Neural crest cell (in vitro differentiated cells): ENCODE measurements around the gene CYP4A22. TPM values are rescaled to one million over a fixed set of nuclear protein-coding genes. Genes with fewer than 3 reads are reported as not detected.
"Not testable (repeated sequence)": the region's sequence is repeated elsewhere in the genome, so short reads cannot be mapped to it uniquely, and the experiment has no call there.

Experiments
- DNase-seq: peaks from one replicate; pipeline ENCODE4 v3.0.0; 2021; ENCODE audit warnings: low read depth, mixed read lengths, low spot score
- H3K27ac Mint-ChIP-seq: one replicate; pipeline ENCODE4 v1.8.0; 2021; ENCODE audit warnings: mild to moderate bottlenecking, mixed read lengths; ENCODE audit not compliant: unreplicated experiment
- H3K27me3 Mint-ChIP-seq: 2 replicates; pipeline ENCODE4 v1.8.0; 2021; ENCODE audit warnings: low read depth, mild to moderate bottlenecking, mixed read lengths
- H3K36me3 Mint-ChIP-seq: 2 replicates; pipeline ENCODE4 v1.8.0; 2021; ENCODE audit warnings: low read depth, mild to moderate bottlenecking, mixed read lengths
- H3K4me1 Mint-ChIP-seq: 2 replicates; pipeline ENCODE4 v1.8.0; 2021; ENCODE audit warnings: mixed read lengths
- H3K4me3 Mint-ChIP-seq: one replicate; pipeline ENCODE4 v1.8.0; 2021; ENCODE audit warnings: mild to moderate bottlenecking, mixed read lengths
- H3K9me3 Mint-ChIP-seq: 2 replicates; pipeline ENCODE4 v1.8.0; 2021; ENCODE audit warnings: mixed read lengths
- CTCF ChIP-seq: fragments of 200-600 bp; sonication (generic); conservative IDR thresholded peaks from 2 replicates; pipeline ENCODE4 v1.5.0; 2021; ENCODE audit warnings: antibody characterized with exemption, mild to moderate bottlenecking
- total RNA-seq: library from RNA; stranded (reverse); gene quantifications from 2 replicates; pipeline ENCODE4 v1.2.1, GENCODE V29; 2021

Gene CYP4A22
- total RNA-seq, 1 donor from 2014 or later, result not detected

- DNase-seq, result peak; percentile 78
- Mint-ChIP-seq H3K36me3 (no peaks in the 10 kb centered on the region), H3K4me3 (no peak overlapping the region), H3K9me3 (no peaks in the 10 kb centered on the region), H3K27ac (peak overlapping the region; percentile 82), H3K4me1 (peaks cover 6% of the 10 kb centered on the region), H3K27me3 (peaks cover 10% of the 10 kb centered on the region)
- peak; percentile 94 for TF ChIP-seq CTCF
Observed at GRCh38 chr1:47192458-47193384, 55.5 kb downstream of the CYP4A22 start.

GRCh38 chr1:47193496-47193895 is 56.3 kb downstream of the CYP4A22 start:
- not testable (repeated sequence) for H3K9me3 Mint-ChIP-seq, H3K4me3 Mint-ChIP-seq, H3K27ac Mint-ChIP-seq, H3K36me3 Mint-ChIP-seq, H3K4me1 Mint-ChIP-seq, DNase-seq
- H3K27me3 Mint-ChIP-seq, result peaks cover 18% of the 10 kb centered on the region

GRCh38 chr1:47194311-47194710 is 57.1 kb downstream of the CYP4A22 start:
- Mint-ChIP-seq H3K27ac (no peak overlapping the region), H3K36me3 (no peaks in the 10 kb centered on the region), H3K9me3 (no peaks in the 10 kb centered on the region), H3K4me1 (peaks cover 6% of the 10 kb centered on the region), H3K27me3 (peaks cover 26% of the 10 kb centered on the region), H3K4me3 (no peak overlapping the region)
- TF ChIP-seq CTCF, result no peak
- DNase-seq, result no peak

- not testable (repeated sequence) for H3K4me3 Mint-ChIP-seq, DNase-seq, H3K9me3 Mint-ChIP-seq, H3K4me1 Mint-ChIP-seq, H3K36me3 Mint-ChIP-seq, H3K27ac Mint-ChIP-seq
- H3K27me3 Mint-ChIP-seq, result peaks cover 37% of the 10 kb centered on the region
Observed at GRCh38 chr1:47195981-47196380, 58.7 kb downstream of the CYP4A22 start.

- Mint-ChIP-seq H3K27ac (no peak overlapping the region), H3K27me3 (peaks cover 42% of the 10 kb centered on the region), H3K36me3 (no peaks in the 10 kb centered on the region), H3K9me3 (no peaks in the 10 kb centered on the region), H3K4me1 (peaks cover 6% of the 10 kb centered on the region), H3K4me3 (no peak overlapping the region)
- TF ChIP-seq CTCF, result no peak
- no peak for DNase-seq
Observed at GRCh38 chr1:47196622-47197021, 59.4 kb downstream of the CYP4A22 start.

GRCh38 chr1:47198214-47198613 is 61.0 kb downstream of the CYP4A22 start:
- H3K27ac Mint-ChIP-seq, result no peak overlapping the region
- no peak for DNase-seq
- no peak for TF ChIP-seq CTCF
- H3K9me3 Mint-ChIP-seq, result no peaks in the 10 kb centered on the region
- no peak overlapping the region for H3K4me3 Mint-ChIP-seq
- H3K27me3 Mint-ChIP-seq, result peaks cover 43% of the 10 kb centered on the region
- no peaks in the 10 kb centered on the region for H3K36me3 Mint-ChIP-seq
- H3K4me1 Mint-ChIP-seq, result no peaks in the 10 kb centered on the region

Other genes with a start within 250 kb of the CYP4A22 start
- gene CYP4A11, start 196.0 kb upstream of the CYP4A22 start, total RNA-seq, result not detected in 2 replicates
- gene CYP4X1, start 113.8 kb upstream of the CYP4A22 start, total RNA-seq, result 0.36 and 0.42 TPM in 2 replicates
- not detected in 2 replicates for gene CYP4Z1, start 70.2 kb upstream of the CYP4A22 start, total RNA-seq
- not detected in 2 replicates for gene PDZK1IP1, start 52.6 kb downstream of the CYP4A22 start, total RNA-seq
- 0.11 and 0.21 TPM in 2 replicates for gene TAL1, start 94.8 kb downstream of the CYP4A22 start, total RNA-seq
- 27.0 and 27.8 TPM in 2 replicates for gene STIL, start 176.7 kb downstream of the CYP4A22 start, total RNA-seq
- 57.6 and 59.3 TPM in 2 replicates for gene CMPK1, start 196.3 kb downstream of the CYP4A22 start, total RNA-seq